NT2/D1 (cell line): ENCODE data around the gene SLC36A4.

Source experiments
- SUZ12 ChIP-seq: IDR thresholded peaks from 2 replicates; pipeline ENCODE4 v1.6.1; 2011; ENCODE audit not compliant: insufficient read length, insufficient read depth; ENCODE audit errors: extremely low read depth
- YY1 ChIP-seq: IDR thresholded peaks from 2 replicates; pipeline ENCODE4 v1.6.1; 2011; ENCODE audit not compliant: insufficient read length, insufficient read depth
- ZNF274 ChIP-seq: IDR thresholded peaks from 2 replicates; pipeline ENCODE4 v1.6.1; 2011; ENCODE audit warnings: mild to moderate bottlenecking, low read depth, low read length

DNA sequence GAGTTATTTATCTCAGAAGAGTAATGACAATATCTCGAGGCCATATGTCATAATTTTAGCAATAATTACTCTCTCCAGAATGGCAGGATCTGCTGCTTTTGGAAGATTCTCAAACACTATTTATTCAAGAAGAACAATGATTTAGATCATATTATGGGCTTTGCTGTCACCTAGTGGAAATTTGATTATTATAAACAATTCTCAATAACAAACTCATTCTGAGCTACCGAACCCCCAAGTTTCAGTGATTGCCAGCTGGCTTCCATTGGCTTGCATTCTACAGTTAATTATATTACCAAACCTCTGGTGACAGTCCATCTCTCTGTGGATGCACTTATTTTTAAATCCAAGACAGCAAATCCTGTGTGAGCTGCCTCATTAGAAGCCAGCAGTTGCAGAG lies 27.9 kb upstream of the SLC36A4 start:
- TF ChIP-seq ZNF274 (no peak), YY1 (no peak), SUZ12 (no peak)
